HG03139 (cell line): ENCODE measurements around the gene DEPDC4.
"Not testable (repeated sequence)": the region's sequence is repeated elsewhere in the genome, so short reads cannot be mapped to it uniquely, and the experiment has no call there.

ENCODE experiments used
- ATAC-seq: cut with Tn5 transposase; IDR thresholded peaks from one replicate; pipeline ENCODE4 v1.9.1; 2021; ENCODE audit not compliant: unreplicated experiment

The DEPDC4 gene

DNA sequence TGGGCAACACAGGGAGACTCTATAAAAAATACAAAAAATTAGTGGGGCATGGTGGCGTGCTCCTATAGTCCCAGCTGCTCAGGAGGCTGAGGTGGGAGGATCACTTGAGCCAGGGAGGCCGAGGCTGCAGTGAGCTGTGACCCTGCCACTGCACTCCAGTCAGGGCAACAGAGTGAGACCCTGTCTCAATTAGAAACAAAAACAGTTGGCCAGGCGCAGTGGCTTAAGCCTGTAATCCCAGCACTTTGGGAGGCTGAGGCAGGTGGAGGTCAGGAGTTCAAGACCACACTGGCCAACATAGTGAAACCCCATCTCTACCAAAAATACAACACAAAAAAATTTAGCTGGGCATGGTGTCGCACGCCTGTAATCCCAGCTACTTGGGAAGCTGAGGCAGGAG lies 1.8 kb downstream of the DEPDC4 start:
- ATAC-seq = not testable (repeated sequence)

DNA sequence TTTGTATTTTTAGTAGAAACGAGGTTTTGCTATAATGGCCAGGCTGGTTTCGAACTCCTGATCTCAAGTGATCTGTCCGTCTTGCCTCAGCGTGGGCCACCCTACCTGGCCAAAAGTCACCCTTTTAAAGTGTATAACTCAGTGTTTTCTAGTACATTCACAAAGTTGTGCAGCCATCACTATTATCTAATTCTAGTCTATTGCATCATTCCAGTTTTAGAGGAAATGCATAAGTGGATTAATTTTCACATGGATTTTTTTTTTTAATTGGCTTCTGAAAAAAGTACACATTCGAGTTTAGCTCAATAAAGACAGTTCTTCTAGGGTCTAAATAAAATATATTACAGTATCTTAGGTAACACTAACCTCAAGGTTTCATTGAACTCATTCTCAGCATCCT lies 3.7 kb downstream of the DEPDC4 start:
- ATAC-seq = no peak

DNA sequence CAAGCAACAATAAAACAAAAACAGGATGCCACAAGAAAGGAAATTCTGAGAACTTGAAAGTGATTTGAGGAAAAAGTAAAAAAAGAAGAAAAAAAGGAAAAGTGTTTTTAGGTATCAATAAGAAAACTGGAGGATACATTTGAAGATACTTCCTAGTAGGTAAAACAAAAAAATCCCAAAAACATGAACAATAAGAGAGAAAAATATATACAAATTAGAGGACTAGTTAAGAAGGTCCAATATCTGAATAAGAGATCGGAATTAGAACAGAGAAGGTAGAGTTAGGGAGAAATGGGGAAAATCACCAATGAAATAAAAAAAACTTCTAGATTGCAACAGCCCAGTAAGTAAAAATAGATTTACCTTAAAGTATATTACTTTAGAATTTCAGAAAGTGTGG lies 8.8 kb downstream of the DEPDC4 start:
- no peak for ATAC-seq

- ATAC-seq = no peak
These were observed 12.0 kb downstream of the DEPDC4 start for GRCh38 chr12:100254876-100255275.

DNA sequence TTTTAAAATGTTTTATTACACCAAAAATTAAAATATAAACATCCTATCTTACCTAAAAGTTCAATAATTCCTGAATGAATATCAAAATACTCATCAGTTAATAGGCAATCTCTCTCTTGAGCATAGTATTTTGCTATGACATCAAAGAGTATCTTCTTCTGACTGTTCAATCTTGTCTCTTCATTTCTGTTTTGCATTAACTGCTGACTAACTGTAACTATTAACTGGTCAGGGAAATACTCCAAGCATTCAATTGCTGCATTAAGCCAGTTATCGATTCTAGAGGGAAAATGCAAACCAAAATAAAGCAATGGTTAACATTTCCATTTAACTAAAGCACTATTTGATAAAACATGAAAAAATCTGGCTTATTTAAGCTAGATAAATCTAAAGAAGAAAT lies 13.4 kb downstream of the DEPDC4 start:
- ATAC-seq = no peak

DNA sequence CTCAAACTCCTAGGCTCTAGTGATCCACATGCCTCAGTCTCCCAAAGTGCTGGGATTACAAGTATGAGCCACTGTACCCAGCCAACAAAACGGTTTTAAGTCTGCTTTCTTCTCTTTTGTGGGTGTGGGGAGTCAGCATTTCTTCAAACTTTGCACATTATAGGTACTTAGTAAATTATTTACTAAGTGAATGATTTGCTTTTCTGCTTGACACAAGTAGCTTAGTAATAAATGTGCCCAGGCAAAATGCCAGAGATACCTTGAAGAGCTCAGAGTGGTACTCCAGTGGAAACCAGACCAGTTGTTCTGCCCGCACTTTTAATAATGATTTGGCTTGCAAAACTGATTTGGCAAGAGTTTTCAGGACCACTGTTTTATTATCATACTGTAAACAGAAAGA lies 15.0 kb downstream of the DEPDC4 start:
- ATAC-seq = no peak

DNA sequence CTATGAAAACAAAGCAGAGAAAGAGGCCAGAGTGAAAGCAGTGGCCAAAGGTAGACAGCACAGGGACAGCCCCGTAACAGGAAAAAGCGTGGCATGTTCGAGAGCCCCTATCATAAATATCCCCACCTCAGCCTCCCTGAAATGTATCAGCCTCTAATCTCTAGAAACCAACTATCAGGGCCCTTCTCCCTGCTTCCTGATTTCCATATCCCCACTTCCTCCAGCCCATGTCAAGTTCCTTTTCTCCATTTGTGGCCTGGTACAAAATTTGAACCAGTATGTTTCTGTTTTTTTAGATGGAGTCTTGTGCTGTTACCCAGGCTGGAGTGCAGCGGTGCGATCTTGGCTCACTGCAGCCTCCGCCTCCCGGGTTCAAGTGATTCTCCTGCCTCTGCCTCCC lies 16.9 kb downstream of the DEPDC4 start:
- no peak for ATAC-seq

GRCh38 chr12:100248886-100249285 lies 18.0 kb downstream of the DEPDC4 start:
- no peak for ATAC-seq

DNA sequence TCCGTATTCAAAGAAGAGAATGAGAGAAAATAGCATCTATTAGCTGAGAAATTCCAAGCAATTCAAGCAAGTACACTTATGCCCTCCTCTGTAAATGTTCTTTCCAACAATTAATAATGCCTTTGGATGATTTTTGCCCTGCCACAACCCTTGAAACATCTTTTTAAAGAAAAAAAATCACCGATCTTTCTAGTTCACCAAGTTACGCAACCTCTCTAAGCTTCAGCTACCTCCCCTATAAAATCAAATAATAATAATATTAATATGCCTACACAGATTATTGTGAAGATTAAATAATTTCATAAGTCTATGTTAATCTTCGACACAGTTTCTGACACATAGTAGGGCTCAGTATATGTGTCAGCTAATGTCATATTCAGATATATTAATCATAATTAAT lies 19.1 kb downstream of the DEPDC4 start:
- no peak for ATAC-seq

DNA sequence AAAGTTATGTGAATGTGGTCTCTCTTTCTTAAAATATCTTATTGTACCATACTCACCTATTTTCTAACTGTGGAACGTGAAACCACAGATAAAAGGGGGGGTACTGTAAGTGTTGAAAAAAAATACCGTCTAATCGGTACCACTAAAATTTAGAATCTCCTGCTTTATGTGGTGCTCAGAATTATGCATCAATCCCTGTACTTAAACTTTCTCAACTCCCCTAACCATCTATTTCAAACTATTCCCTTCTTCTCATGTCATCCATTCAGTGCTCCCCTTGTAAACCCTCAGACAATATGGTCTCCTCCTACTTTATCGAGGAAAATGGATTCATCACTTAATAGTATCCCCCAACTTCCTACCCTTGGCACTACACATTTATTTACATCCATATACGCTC lies 23.7 kb downstream of the DEPDC4 start:
- ATAC-seq = no peak

DNA sequence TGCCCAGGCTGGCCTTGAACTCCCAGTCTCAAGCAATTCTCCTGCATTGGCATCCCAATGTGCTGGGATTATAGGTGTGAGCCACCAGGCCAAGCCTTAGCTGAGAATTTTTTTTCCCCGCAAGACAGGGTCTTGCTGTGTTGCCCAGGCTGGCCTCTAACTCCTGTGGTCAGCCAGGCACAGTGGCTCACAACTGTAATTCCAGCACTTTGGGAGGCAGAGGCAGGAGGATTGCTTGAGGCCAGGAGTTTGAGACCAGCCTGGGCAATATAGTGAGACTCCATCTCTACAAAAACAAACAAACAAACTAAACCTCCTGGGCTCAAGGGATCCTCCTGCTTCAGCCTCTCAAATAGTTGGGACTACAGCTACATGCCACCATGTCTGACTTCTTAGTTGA lies 27.3 kb downstream of the DEPDC4 start:
- no peak for ATAC-seq

- ATAC-seq = no peak
These were observed 28.1 kb downstream of the DEPDC4 start for GRCh38 chr12:100238801-100239200.

DNA sequence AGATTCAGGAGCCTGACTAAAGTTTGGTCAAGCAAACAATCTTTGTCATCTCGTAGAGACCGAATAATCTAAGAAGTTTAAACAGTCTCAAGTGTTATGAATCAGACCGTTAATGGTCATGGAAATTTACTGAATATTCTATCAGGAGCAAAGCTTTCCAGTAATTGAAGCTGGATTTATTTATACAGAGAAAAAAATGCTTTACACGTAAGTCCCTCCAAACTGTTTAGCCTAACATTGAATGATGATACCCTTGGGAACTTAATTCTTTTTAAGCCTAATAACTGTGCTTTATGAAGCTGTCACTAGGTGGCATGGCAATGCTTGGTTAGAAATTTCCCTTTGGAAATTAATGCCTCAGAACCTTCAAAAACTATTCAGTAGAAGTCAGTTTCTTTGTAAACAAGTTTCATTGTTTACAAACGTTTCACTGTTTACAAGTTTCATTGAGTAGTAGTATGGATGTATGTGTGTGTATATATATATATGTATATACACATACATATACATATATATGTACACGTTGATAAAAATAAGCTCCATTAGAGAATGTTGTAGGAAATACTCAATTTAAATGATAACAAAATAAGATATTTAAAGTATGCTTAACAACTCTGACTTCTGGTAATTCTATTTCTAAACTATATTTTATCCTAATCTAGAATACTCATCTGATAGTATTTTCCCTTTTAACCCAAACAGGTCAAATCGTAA lies 32.1 kb downstream of the DEPDC4 start:
- ATAC-seq = peak; percentile 58

GRCh38 chr12:100234166-100234565 lies 32.7 kb downstream of the DEPDC4 start:
- no peak for ATAC-seq

DNA sequence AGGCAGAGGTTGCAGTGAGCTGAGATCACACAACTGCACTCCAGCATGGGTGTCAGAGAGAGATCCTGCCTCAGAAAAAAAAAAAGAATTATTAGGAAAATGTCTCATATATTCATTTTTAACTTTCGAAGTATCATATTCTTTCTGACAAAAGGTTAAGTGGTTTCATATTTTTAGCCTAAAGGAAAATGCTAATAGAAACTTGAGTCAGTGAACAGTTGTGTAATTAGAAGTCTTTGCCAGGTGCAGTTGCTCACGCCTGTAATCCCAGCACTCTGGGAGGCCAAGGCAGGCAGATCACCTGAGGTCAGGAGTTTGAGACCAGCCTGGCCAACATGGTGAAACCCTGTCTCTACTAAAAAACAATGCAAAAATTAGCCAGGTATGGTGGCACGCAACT lies 35.0 kb downstream of the DEPDC4 start:
- not testable (repeated sequence) for ATAC-seq

DNA sequence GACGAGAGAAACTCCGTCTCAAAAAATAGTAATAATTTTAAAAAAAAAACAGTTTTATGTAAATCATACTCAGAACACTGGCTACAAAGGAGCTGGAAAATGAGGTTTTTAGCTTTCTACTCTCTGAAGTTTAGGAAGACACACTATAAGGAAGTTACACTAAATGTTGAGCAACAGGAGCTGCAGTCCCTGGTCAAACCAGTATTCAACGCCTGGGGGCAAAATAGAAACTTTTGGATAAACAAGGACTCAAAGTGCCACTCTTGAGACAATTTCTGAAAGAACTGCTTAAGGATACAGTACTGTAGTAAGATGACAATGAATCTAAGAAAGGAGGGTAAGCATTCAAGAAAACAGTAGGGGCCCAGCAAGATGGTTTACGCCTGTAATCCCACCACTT lies 37.0 kb downstream of the DEPDC4 start:
- ATAC-seq = no peak

DNA sequence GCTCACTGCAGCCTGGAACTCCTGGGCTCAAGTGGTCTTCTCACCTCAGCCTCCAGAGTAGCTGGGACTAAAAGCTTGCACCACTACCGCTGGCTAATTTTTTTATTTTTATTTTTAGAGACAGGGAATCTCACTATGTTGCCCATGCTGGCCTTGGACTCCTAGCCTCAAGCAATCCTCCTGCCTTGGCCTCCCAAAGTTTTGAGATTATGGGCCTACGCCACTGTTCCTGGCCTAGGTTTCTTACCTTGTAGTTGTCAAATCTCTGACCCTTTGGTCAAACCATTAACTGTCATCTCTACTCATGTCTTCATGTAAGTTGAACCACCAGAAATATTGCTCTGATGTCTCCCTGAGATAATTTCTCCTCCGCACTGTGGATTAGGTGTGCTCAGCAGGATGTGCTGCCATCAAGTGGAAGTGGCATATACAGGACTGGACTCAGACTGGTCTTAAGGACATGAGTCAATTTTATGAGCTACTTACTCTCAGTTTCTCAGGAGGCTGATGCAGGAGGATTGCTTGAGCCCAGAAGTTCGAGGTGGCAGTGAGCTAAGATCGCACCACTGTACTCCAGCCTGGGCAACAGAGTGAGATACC lies 37.7 kb downstream of the DEPDC4 start:
- ATAC-seq = no peak

- ATAC-seq = no peak
These were observed 41.4 kb downstream of the DEPDC4 start for GRCh38 chr12:100225491-100225890.

- ATAC-seq = not testable (repeated sequence)
These were observed 44.7 kb downstream of the DEPDC4 start for GRCh38 chr12:100222173-100222572.

DNA sequence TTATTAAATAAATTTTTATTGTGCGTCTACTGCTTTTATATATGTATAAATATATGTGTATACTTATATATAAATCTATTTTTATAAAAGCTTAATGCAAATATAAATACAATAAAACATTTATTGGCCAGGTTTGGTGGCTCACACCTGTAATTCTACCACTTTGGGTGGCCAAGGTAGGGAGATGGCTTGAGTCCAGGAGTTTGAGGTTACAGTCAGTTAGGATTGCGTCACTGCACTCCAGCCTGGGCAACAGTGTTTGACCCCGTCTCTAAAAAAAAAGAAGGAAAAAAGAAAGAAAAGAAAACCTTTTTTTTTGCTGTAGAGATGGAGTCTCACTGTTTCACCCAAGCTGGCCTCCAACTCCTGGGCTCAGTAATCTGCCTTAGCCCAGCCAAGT lies 45.4 kb downstream of the DEPDC4 start:
- ATAC-seq = no peak

GRCh38 chr12:100219328-100220109 lies 47.4 kb downstream of the DEPDC4 start:
- no peak for ATAC-seq

- ATAC-seq = peak; percentile 71
These were observed 50.5 kb downstream of the DEPDC4 start for GRCh38 chr12:100216337-100216736.
